Measurements from ENCODE around the gene VWA5B2.

- TF ChIP-seq, protein P1, sequence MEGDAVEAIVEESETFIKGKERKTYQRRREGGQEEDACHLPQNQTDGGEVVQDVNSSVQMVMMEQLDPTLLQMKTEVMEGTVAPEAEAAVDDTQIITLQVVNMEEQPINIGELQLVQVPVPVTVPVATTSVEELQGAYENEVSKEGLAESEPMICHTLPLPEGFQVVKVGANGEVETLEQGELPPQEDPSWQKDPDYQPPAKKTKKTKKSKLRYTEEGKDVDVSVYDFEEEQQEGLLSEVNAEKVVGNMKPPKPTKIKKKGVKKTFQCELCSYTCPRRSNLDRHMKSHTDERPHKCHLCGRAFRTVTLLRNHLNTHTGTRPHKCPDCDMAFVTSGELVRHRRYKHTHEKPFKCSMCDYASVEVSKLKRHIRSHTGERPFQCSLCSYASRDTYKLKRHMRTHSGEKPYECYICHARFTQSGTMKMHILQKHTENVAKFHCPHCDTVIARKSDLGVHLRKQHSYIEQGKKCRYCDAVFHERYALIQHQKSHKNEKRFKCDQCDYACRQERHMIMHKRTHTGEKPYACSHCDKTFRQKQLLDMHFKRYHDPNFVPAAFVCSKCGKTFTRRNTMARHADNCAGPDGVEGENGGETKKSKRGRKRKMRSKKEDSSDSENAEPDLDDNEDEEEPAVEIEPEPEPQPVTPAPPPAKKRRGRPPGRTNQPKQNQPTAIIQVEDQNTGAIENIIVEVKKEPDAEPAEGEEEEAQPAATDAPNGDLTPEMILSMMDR (IDR thresholded peaks at IDR 0.05 in 4 of 5, conservative IDR thresholded peaks at IDR 0.05 in 1 of 5), result no peak
- no peak for TF ChIP-seq POLR2A (IDR thresholded peaks at IDR 0.05)
These were observed 11.2 kb downstream of the VWA5B2 start for GRCh38 chr3:184240384-184241140.

All from gastrocnemius medialis (tissue), 4 donors.